Karpas-422 (cell line): ENCODE data around the gene KIAA1614. TPM values are rescaled to one million over a fixed set of nuclear protein-coding genes. Genes with fewer than 3 reads are reported as not detected.

Source experiments
- DNase-seq: peaks from one replicate; pipeline ENCODE4 v3.0.0-alpha.2; 2015
- H2AFZ ChIP-seq: fragments of 200-600 bp; sonication (generic); 2 replicates; pipeline ENCODE4 v1.6.1; 2014; ENCODE audit warnings: antibody characterized with exemption, low read length, mixed read lengths
- H3K27ac ChIP-seq: fragments of 200-600 bp; sonication (generic); 2 replicates; pipeline ENCODE4 v1.5.1; 2014; ENCODE audit warnings: mild to moderate bottlenecking, low read length, moderate library complexity
- H3K27me3 ChIP-seq: fragments of 200-600 bp; sonication (generic); 2 replicates; pipeline ENCODE4 v1.6.1; 2014; ENCODE audit warnings: low read length, mixed read lengths
- H3K36me3 ChIP-seq: fragments of 200-600 bp; sonication (generic); 2 replicates; pipeline ENCODE4 v1.6.1; 2014; ENCODE audit warnings: low read length, mixed read lengths; ENCODE audit not compliant: insufficient read depth
- H3K4me1 ChIP-seq: fragments of 200-600 bp; sonication (generic); 2 replicates; pipeline ENCODE4 v1.6.1; 2014; ENCODE audit warnings: mild to moderate bottlenecking, low read length, mixed read lengths
- H3K4me2 ChIP-seq: fragments of 200-600 bp; sonication (generic); 2 replicates; pipeline ENCODE4 v1.6.1; 2014; ENCODE audit warnings: low read length, low read depth, mild to moderate bottlenecking; ENCODE audit not compliant: poor library complexity, severe bottlenecking
- H3K4me3 ChIP-seq: fragments of 200-600 bp; sonication (generic); 2 replicates; pipeline ENCODE4 v1.5.1; 2014; ENCODE audit warnings: mild to moderate bottlenecking, antibody characterized with exemption, low read length, mixed read lengths
- H3K79me2 ChIP-seq: fragments of 200-600 bp; sonication (generic); 2 replicates; pipeline ENCODE4 v1.6.1; 2014; ENCODE audit warnings: mild to moderate bottlenecking, low read length, mixed read lengths
- H3K9ac ChIP-seq: fragments of 200-600 bp; sonication (generic); 2 replicates; pipeline ENCODE4 v1.6.0; 2014; ENCODE audit warnings: low read length
- H3K9me2 ChIP-seq: fragments of 200-600 bp; sonication (generic), shearing (Covaris generic); replicated peaks from 2 replicates; pipeline ENCODE4 v1.6.0; 2014; ENCODE audit warnings: mild to moderate bottlenecking, low read length, moderate library complexity; ENCODE audit not compliant: insufficient read depth
- H3K9me3 ChIP-seq: fragments of 300-700, 200-600 bp; sonication (generic); 2 replicates; pipeline ENCODE4 v1.6.1; 2014; ENCODE audit warnings: low read length, mixed read lengths
- H4K20me1 ChIP-seq: fragments of 200-600 bp; sonication (generic); 2 replicates; pipeline ENCODE4 v1.6.1; 2014; ENCODE audit warnings: mild to moderate bottlenecking, antibody characterized with exemption, low read length, low read depth; ENCODE audit not compliant: insufficient read depth
- total RNA-seq: library from RNA; depleted of rRNA; stranded (reverse); fragments of >200 nt; shearing (Covaris generic); gene quantifications from 2 replicates; pipeline ENCODE4 v1.2.3, GENCODE V29; 2014; ENCODE audit warnings: low replicate concordance; rRNA removed

Gene KIAA1614
- total RNA-seq, 1 experiment from 2014 or later = not detected

- Histone ChIP-seq H3K79me2 (peaks cover 41% of the 10 kb centered on the region), H3K27ac (no peak overlapping the region), H4K20me1 (no peaks in the 10 kb centered on the region), H3K36me3 (peaks cover 35% of the 10 kb centered on the region; the same call in 1 of the 2 replicates), H2AFZ (no peak overlapping the region), H3K4me3 (no peak overlapping the region), H3K4me1 (peaks cover 8% of the 10 kb centered on the region; the same call in 1 of the 2 replicates), H3K9me3 (no peaks in the 10 kb centered on the region), H3K4me2 (no peak overlapping the region), H3K9me2 (no peaks in the 10 kb centered on the region), H3K27me3 (no peaks in the 10 kb centered on the region), H3K9ac (no peak overlapping the region)
- DNase-seq = peak; percentile 45
Measured at GRCh38 chr1:180981596-180982387, 69.1 kb downstream of the KIAA1614 start.

GRCh38 chr1:180982422-180982821, 69.7 kb downstream of the KIAA1614 start:
- no peak overlapping the region for H3K9ac ChIP-seq
- H3K4me3 ChIP-seq = no peak overlapping the region
- H3K36me3 ChIP-seq = peaks cover 39% of the 10 kb centered on the region; the same call in 1 of the 2 replicates
- no peak for DNase-seq
- no peaks in the 10 kb centered on the region for H3K27me3 ChIP-seq
- no peak overlapping the region for H3K4me2 ChIP-seq
- no peak overlapping the region for H2AFZ ChIP-seq
- H3K79me2 ChIP-seq = peaks cover 42% of the 10 kb centered on the region
- no peaks in the 10 kb centered on the region for H3K9me2 ChIP-seq
- no peak overlapping the region for H3K27ac ChIP-seq
- no peaks in the 10 kb centered on the region for H3K9me3 ChIP-seq
- peaks cover 8% of the 10 kb centered on the region; the same call in 1 of the 2 replicates for H3K4me1 ChIP-seq
- no peaks in the 10 kb centered on the region for H4K20me1 ChIP-seq

- no peak overlapping the region for H2AFZ ChIP-seq
- no peak overlapping the region for H3K27ac ChIP-seq
- H3K36me3 ChIP-seq = peaks cover 69% of the 10 kb centered on the region; the same call in 1 of the 2 replicates
- H3K79me2 ChIP-seq = peaks cover 15% of the 10 kb centered on the region; the same call in 1 of the 2 replicates
- no peak for DNase-seq
- H3K27me3 ChIP-seq = no peaks in the 10 kb centered on the region
- H3K9me2 ChIP-seq = no peaks in the 10 kb centered on the region
- H3K4me3 ChIP-seq = no peak overlapping the region
- no peaks in the 10 kb centered on the region for H3K4me1 ChIP-seq
- no peaks in the 10 kb centered on the region for H4K20me1 ChIP-seq
- no peak overlapping the region for H3K4me2 ChIP-seq
- no peaks in the 10 kb centered on the region for H3K9me3 ChIP-seq
- no peak overlapping the region for H3K9ac ChIP-seq
Measured at GRCh38 chr1:180988253-180988752, 75.6 kb downstream of the KIAA1614 start.

DNA sequence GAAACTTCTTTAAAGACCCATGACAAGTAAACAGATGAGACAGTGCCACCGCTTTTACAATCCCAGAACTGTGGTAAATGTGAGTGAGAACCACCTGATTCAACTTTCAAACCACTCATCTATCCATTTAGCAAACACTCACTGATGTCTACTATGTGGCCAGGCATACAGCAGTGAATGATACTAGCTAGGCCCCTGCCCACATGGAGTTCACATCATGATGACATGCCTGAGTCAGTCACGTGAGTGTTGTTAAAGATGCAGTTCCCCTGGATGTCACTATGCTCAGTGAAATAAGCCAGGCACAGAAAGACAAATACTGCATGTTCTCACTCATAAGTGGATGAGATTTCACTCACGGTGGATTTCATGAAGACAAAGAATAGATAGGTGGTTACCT, 81.6 kb downstream of the KIAA1614 start:
- no peak for DNase-seq
- no peaks in the 10 kb centered on the region for H3K9me2 ChIP-seq
- H3K36me3 ChIP-seq = peaks cover 59% of the 10 kb centered on the region; the same call in 1 of the 2 replicates

GRCh38 chr1:180997843-180998504, 85.3 kb downstream of the KIAA1614 start:
- H4K20me1 ChIP-seq = no peaks in the 10 kb centered on the region
- H3K9me3 ChIP-seq = no peaks in the 10 kb centered on the region
- no peak overlapping the region for H3K4me3 ChIP-seq
- no peaks in the 10 kb centered on the region for H3K27me3 ChIP-seq
- DNase-seq = no peak
- H3K9ac ChIP-seq = no peak overlapping the region
- peaks cover 45% of the 10 kb centered on the region for H3K36me3 ChIP-seq
- peaks cover 15% of the 10 kb centered on the region for H3K4me1 ChIP-seq
- no peak overlapping the region for H2AFZ ChIP-seq
- H3K9me2 ChIP-seq = no peaks in the 10 kb centered on the region
- H3K27ac ChIP-seq = no peak overlapping the region
- H3K79me2 ChIP-seq = peaks cover 79% of the 10 kb centered on the region
- no peak overlapping the region for H3K4me2 ChIP-seq

More for the DNA sequence above, 81.6 kb downstream of the KIAA1614 start:
- Histone ChIP-seq H3K9ac (no peak overlapping the region), H3K4me3 (no peak overlapping the region), H3K27me3 (no peaks in the 10 kb centered on the region), H3K27ac (no peak overlapping the region), H3K9me3 (no peaks in the 10 kb centered on the region), H4K20me1 (no peaks in the 10 kb centered on the region), H2AFZ (no peak overlapping the region), H3K4me1 (peaks cover 15% of the 10 kb centered on the region), H3K4me2 (no peak overlapping the region), H3K79me2 (peaks cover 61% of the 10 kb centered on the region)

Other genes with a start within 250 kb of the KIAA1614 start
- gene STX6, start 110.0 kb downstream of the KIAA1614 start, total RNA-seq = 25.0 and 26.4 TPM in 2 replicates
- 23.2 and 37.3 TPM in 2 replicates for gene MR1, start 121.1 kb downstream of the KIAA1614 start, total RNA-seq
- 5.3 and 9.9 TPM in 2 replicates for gene IER5, start 175.8 kb downstream of the KIAA1614 start, total RNA-seq